CD8-positive, alpha-beta memory T cell (primary cell): ENCODE data around the gene NDP. TPM values are rescaled to one million over a fixed set of nuclear protein-coding genes. Genes with fewer than 3 reads are reported as not detected.
A peak's percentile ranks its signal among the peaks of the same experiment; 100 is the strongest.

Experiments
- CTCF ChIA-PET: fragments of 350-600 bp; sonication (Branson Sonifier 250); formaldehyde crosslinking; loops from one replicate; lab custom pipeline; 2021; ENCODE audit warnings: antibody characterized with exemption; lab: Charles Lee
- POLR2A ChIA-PET: fragments of 350-600 bp; sonication (Branson Sonifier 250); formaldehyde crosslinking; loops from one replicate; lab custom pipeline; 2021; ENCODE audit warnings: antibody characterized with exemption; lab: Charles Lee
- DNase-seq, 5 donors: peaks; one replicate each; pipeline versions ENCODE4 v3.0.0 to v3.0.0-alpha.2; 2020 to 2022; ENCODE audit warnings: mixed read lengths in 1 of 5
- H3K27ac ChIP-seq: one replicate; pipeline ENCODE4 v1.7.0; 2013; ENCODE audit warnings: low read depth, mild to moderate bottlenecking, low read length, moderate library complexity
- H3K27me3 ChIP-seq: 2 replicates; pipeline ENCODE4 v1.7.0; 2013; ENCODE audit warnings: low read length, mild to moderate bottlenecking; ENCODE audit not compliant: insufficient read depth, poor library complexity, severe bottlenecking
- H3K36me3 ChIP-seq: 2 replicates; pipeline ENCODE4 v1.7.0; 2013; ENCODE audit warnings: mild to moderate bottlenecking, low read length, moderate library complexity; ENCODE audit not compliant: insufficient read depth
- H3K4me1 ChIP-seq: 2 replicates; pipeline ENCODE4 v1.7.0; 2013; ENCODE audit warnings: mild to moderate bottlenecking, low read length, moderate library complexity; ENCODE audit not compliant: insufficient read depth
- H3K4me3 ChIP-seq: 2 replicates; pipeline ENCODE4 v1.7.0; 2013; ENCODE audit warnings: mild to moderate bottlenecking, low read length
- H3K9me3 ChIP-seq: 2 replicates; pipeline ENCODE4 v1.7.0; 2013; ENCODE audit warnings: mild to moderate bottlenecking, low read length
- H3K27ac Mint-ChIP-seq, 8 donors: one replicate each; pipeline ENCODE4 v1.8.0; 2020 to 2021; ENCODE audit warnings: mixed read lengths in 8 of 8, mild to moderate bottlenecking in 6 of 8, inconsistent platforms in 3 of 8, moderate library complexity in 3 of 8
- H3K27me3 Mint-ChIP-seq, 2 donors: one replicate each; pipeline ENCODE4 v1.8.0; 2020 to 2021; ENCODE audit warnings: mixed read lengths in 2 of 2, mild to moderate bottlenecking in 1 of 2, moderate library complexity in 1 of 2
- H3K36me3 Mint-ChIP-seq, 3 donors: one replicate each; pipeline ENCODE4 v1.8.0; 2020 to 2021; ENCODE audit warnings: mixed read lengths in 3 of 3, inconsistent platforms in 1 of 3, mild to moderate bottlenecking in 1 of 3
- H3K4me1 Mint-ChIP-seq, 3 donors: one replicate each; pipeline ENCODE4 v1.8.0; 2020 to 2021; ENCODE audit warnings: mixed read lengths in 3 of 3, inconsistent platforms in 1 of 3, mild to moderate bottlenecking in 1 of 3
- H3K4me3 Mint-ChIP-seq, 7 donors: one replicate each; pipeline ENCODE4 v1.8.0; 2020 to 2021; ENCODE audit warnings: mixed read lengths in 7 of 7, mild to moderate bottlenecking in 6 of 7, moderate library complexity in 4 of 7, inconsistent platforms in 2 of 7
- H3K9me3 Mint-ChIP-seq, 5 donors: one replicate each; pipeline ENCODE4 v1.8.0; 2020 to 2022; ENCODE audit warnings: mixed read lengths in 5 of 5, mild to moderate bottlenecking in 3 of 5, moderate library complexity in 2 of 5, inconsistent platforms in 1 of 5
- polyA plus RNA-seq: library from polyadenylated mRNA; unstranded; fragments of 300-500 nt; fragmentation: Illumina TruSeq; gene quantifications from one replicate; pipeline ENCODE4 v1.2.3, GENCODE V29; 2021
- total RNA-seq, 2 experiments: library from RNA; stranded (reverse); gene quantifications; one replicate each; pipeline ENCODE4 v1.2.3, GENCODE V29; 2021

NDP gene
- not detected for total RNA-seq
- not detected for polyA plus RNA-seq

DNA sequence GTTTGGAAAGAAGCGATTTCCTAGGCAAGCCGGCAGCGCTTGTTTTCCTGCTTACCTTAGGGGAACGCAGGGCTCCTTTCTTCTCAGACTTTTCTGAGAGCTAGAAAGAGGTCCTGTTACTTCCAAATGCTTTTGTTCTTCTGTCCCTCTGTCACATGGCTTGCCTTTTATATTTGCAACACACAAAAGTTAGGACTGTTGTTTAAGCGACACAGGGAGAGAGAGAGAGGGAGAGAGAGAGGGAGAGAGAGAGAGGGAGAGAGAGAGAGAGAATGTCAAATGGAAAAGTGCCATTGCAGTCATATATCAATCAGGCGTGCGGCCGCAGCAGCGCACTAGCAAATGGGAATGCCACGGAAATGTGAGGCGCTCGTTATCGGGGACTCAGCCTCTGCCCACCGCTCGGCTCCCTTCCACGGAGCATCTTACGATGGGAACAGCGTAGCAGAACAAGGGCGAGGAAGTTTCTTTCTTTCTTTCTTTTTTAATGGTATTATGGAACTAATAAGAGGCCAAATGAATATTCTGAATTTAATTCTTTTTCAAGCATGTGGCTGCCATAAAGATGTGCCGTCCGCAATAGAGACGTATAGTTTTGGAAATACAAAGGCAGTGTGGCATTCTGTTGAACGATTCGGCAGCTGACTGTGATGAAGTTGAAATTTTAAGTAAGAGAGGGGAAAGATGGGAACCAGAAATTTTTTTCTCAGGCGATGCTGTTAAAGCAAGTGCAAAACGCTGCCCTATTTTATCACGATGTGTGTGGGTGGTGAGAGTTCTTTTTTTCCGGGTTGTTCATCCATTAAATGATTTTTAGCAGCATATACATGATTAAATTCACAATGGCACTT, at the start of gene NDP:
TSS of gene NDP (minus strand) at position 142 of the 851 bp plus-strand sequence. CDS start 14,745 bp downstream, outside the sequence.
- Histone ChIP-seq H3K36me3 (no peaks in the 10 kb centered on the region), H3K9me3 (no peaks in the 10 kb centered on the region), H3K27ac (no peak within 1 kb of the TSS), H3K27me3 (no peaks in the 10 kb centered on the region), H3K4me1 (no peaks in the 10 kb centered on the region), H3K4me3 (no peak within 1 kb of the TSS)
- peaks cover 35 to 36% of the 10 kb centered on the region in 2 donors for H3K27me3 Mint-ChIP-seq
- H3K36me3 Mint-ChIP-seq = no peaks in the 10 kb centered on the region
- H3K4me3 Mint-ChIP-seq = peak within 1 kb of the TSS; percentile 54 to 73 (median 68)
- CTCF ChIA-PET = no interaction called here
- H3K27ac Mint-ChIP-seq = no peak within 1 kb of the TSS
- H3K4me1 Mint-ChIP-seq = peaks cover 10 to 16% (median 14%) of the 10 kb centered on the region in 3 donors
- H3K9me3 Mint-ChIP-seq = no peaks in the 10 kb centered on the region
- DNase-seq = no peak
- POLR2A ChIA-PET = no interaction called here

DNA sequence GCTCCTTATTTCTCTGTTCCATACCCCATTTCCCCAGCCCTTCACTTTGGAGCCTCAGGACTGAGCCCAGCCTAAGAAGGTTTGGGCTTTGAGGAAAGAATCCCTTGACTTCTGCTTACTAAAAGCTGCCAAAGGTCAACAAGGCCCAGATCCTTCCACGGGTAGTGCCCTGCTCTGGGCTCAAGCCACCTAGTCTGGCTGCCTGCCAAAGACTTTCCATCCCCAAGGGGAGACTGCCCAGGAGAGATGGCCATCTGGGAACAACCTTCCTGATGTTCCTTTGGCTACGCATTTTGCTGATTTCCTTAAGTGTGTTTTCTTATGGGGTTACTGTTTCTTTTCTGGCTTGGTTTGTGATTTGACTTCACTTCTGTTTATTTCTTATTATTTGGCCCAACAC, 49.8 kb upstream of the NDP start:
- no peak for DNase-seq
- Histone ChIP-seq H3K36me3 (no peaks in the 10 kb centered on the region), H3K4me1 (no peaks in the 10 kb centered on the region), H3K27me3 (no peaks in the 10 kb centered on the region), H3K9me3 (no peaks in the 10 kb centered on the region), H3K27ac (no peak overlapping the region), H3K4me3 (no peak overlapping the region)
- CTCF ChIA-PET = no interaction called here
- no peak overlapping the region for H3K4me3 Mint-ChIP-seq
- no peaks in the 10 kb centered on the region for H3K9me3 Mint-ChIP-seq
- H3K27ac Mint-ChIP-seq = no peak overlapping the region
- peaks cover 0 to 4% (median 0%) of the 10 kb centered on the region in 3 donors for H3K4me1 Mint-ChIP-seq
- H3K36me3 Mint-ChIP-seq = no peaks in the 10 kb centered on the region
- POLR2A ChIA-PET = no interaction called here
- H3K27me3 Mint-ChIP-seq = peaks cover 2 to 3% of the 10 kb centered on the region in 2 donors

DNA sequence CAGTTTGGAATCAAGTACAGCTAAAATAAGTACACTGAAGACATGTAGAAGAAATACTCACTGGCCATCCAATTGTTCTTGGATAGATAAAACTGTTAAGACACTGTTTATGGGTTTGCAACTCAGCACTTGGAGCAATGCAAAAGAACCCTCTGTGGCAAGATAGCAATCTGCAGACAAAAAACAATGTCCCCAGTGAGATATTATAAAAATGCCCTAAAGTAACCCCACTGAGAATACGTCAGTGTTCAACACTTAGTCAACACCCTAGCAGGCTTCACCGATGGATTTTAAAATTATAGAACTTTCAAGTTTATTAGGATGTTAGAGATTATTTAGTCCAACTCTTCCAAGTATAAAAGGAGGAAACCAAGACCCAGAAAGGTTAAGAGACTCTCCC, 47.5 kb upstream of the NDP start:
- Histone ChIP-seq H3K36me3 (no peaks in the 10 kb centered on the region), H3K4me1 (no peaks in the 10 kb centered on the region), H3K9me3 (no peaks in the 10 kb centered on the region), H3K27ac (no peak overlapping the region), H3K4me3 (no peak overlapping the region), H3K27me3 (no peaks in the 10 kb centered on the region)
- no peak overlapping the region for H3K27ac Mint-ChIP-seq
- POLR2A ChIA-PET = no interaction called here
- no peak for DNase-seq
- no peaks in the 10 kb centered on the region for H3K36me3 Mint-ChIP-seq
- H3K4me1 Mint-ChIP-seq = peaks cover 0 to 4% (median 0%) of the 10 kb centered on the region in 3 donors
- H3K9me3 Mint-ChIP-seq = no peaks in the 10 kb centered on the region
- no peak overlapping the region for H3K4me3 Mint-ChIP-seq
- CTCF ChIA-PET = no interaction called here
- peaks cover 3 to 6% of the 10 kb centered on the region in 2 donors for H3K27me3 Mint-ChIP-seq

DNA sequence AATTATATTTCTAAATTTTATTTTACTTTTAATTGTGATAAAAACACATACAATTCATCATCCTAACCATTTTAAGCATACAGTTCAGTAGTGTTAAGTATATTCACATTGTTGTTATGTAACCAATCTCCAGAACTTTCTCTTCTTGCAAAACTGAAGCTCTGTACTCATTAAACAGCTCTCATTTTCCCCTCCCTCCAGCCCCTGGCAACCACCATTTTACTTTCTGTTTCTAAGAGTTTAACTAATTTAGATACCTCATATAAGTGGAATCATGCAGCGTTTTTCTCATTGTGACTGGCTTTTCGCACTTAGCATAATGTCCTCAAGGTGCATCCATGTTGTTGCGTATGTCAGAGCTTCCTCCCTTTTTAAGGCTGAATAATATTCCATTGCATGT, 46.7 kb upstream of the NDP start:
- no peak overlapping the region for H3K4me3 ChIP-seq
- no peaks in the 10 kb centered on the region for H3K9me3 ChIP-seq
- ChIA-PET POLR2A (no interaction called here), CTCF (no interaction called here)
- no peak for DNase-seq
- peaks cover 0 to 4% (median 0%) of the 10 kb centered on the region in 3 donors for H3K4me1 Mint-ChIP-seq
- H3K36me3 Mint-ChIP-seq = no peaks in the 10 kb centered on the region
- no peaks in the 10 kb centered on the region for H3K9me3 Mint-ChIP-seq
- H3K27me3 Mint-ChIP-seq = peaks cover 3 to 7% of the 10 kb centered on the region in 2 donors
- H3K27me3 ChIP-seq = no peaks in the 10 kb centered on the region
- no peaks in the 10 kb centered on the region for H3K36me3 ChIP-seq
- H3K27ac Mint-ChIP-seq = no peak overlapping the region
- no peak overlapping the region for H3K27ac ChIP-seq
- H3K4me1 ChIP-seq = no peaks in the 10 kb centered on the region
- no peak overlapping the region for H3K4me3 Mint-ChIP-seq

DNA sequence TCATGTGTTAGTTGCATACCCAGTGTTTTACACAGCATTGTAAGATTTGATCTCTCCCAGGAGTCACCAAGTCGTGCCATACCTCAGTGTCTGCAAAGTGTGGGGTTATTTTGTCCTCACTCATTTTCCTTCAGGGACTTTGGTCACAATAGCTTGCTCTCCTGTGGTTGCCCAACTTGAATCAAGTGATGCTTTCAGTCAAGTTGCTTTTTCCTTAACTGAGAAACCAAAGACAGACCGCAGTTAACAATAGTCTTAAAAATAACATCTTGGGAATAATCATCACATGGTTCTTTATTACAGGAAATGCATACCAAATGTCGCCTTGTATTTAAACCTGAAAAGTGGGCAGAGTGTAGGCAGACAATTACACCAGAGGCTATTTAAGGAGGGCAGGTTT, 44.5 kb upstream of the NDP start:
- Mint-ChIP-seq H3K27ac (no peak overlapping the region), H3K9me3 (no peaks in the 10 kb centered on the region), H3K36me3 (peaks cover 0 to 3% (median 0%) of the 10 kb centered on the region in 3 donors), H3K4me3 (no peak overlapping the region), H3K4me1 (peaks cover 5 to 8% (median 7%) of the 10 kb centered on the region in 3 donors), H3K27me3 (peaks cover 3 to 8% of the 10 kb centered on the region in 2 donors)
- no peaks in the 10 kb centered on the region for H3K36me3 ChIP-seq
- no peaks in the 10 kb centered on the region for H3K27me3 ChIP-seq
- CTCF ChIA-PET = no interaction called here
- DNase-seq = no peak
- H3K9me3 ChIP-seq = no peaks in the 10 kb centered on the region
- no peak overlapping the region for H3K4me3 ChIP-seq
- H3K4me1 ChIP-seq = peaks cover 2% of the 10 kb centered on the region
- POLR2A ChIA-PET = no interaction called here
- no peak overlapping the region for H3K27ac ChIP-seq

DNA sequence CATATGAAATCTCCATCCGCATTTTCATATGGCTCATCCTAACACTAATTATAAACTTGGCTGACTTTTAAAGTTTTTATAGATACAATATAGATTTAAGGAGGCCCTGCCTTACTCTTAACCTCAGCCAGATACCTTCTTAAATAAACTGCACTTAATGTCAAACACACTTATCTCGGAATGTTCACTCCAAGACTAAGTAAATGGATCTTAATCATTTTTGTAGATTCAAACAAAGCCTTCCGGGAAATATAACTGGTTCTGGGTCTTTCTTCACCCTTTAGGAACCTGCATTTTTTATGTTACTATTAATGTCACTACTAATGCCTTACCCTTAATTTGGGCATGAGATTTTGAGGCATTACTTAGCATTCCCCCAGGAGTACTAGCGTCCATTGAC, 43.7 kb upstream of the NDP start:
- H3K36me3 ChIP-seq = no peaks in the 10 kb centered on the region
- no peaks in the 10 kb centered on the region for H3K9me3 ChIP-seq
- no peak overlapping the region for H3K4me3 ChIP-seq
- Mint-ChIP-seq H3K36me3 (peaks cover 0 to 3% (median 0%) of the 10 kb centered on the region in 3 donors), H3K27me3 (peaks cover 3 to 6% of the 10 kb centered on the region in 2 donors), H3K4me3 (no peak overlapping the region), H3K9me3 (no peaks in the 10 kb centered on the region), H3K4me1 (peaks cover 10 to 14% (median 12%) of the 10 kb centered on the region in 3 donors), H3K27ac (no peak overlapping the region)
- ChIA-PET CTCF (no interaction called here), POLR2A (no interaction called here)
- DNase-seq = no peak
- peaks cover 5% of the 10 kb centered on the region for H3K4me1 ChIP-seq
- H3K27ac ChIP-seq = no peak overlapping the region
- no peaks in the 10 kb centered on the region for H3K27me3 ChIP-seq

GRCh38 chrX:44012484-44013096, 39.4 kb upstream of the NDP start:
- Histone ChIP-seq H3K4me3 (no peak overlapping the region), H3K27ac (no peak overlapping the region), H3K36me3 (no peaks in the 10 kb centered on the region), H3K9me3 (no peaks in the 10 kb centered on the region), H3K27me3 (no peaks in the 10 kb centered on the region), H3K4me1 (peaks cover 5% of the 10 kb centered on the region)
- H3K4me1 Mint-ChIP-seq = peaks cover 10 to 14% (median 12%) of the 10 kb centered on the region in 3 donors
- no peak overlapping the region for H3K27ac Mint-ChIP-seq
- ChIA-PET POLR2A (no interaction called here), CTCF (no interaction called here)
- peak overlapping the region in 4 of 7 donors; percentile 3 to 47 (median 24) for H3K4me3 Mint-ChIP-seq
- H3K27me3 Mint-ChIP-seq = peaks cover 0 to 11% of the 10 kb centered on the region in 2 donors
- peak in 2 of 5 donors; percentile 2 to 19 for DNase-seq
- no peaks in the 10 kb centered on the region for H3K9me3 Mint-ChIP-seq
- peaks cover 0 to 3% (median 0%) of the 10 kb centered on the region in 3 donors for H3K36me3 Mint-ChIP-seq

GRCh38 chrX:44011506-44011905, 38.3 kb upstream of the NDP start:
- no peaks in the 10 kb centered on the region for H3K9me3 ChIP-seq
- H3K4me3 Mint-ChIP-seq = no peak overlapping the region
- no peak for DNase-seq
- H3K27me3 Mint-ChIP-seq = peaks cover 0 to 9% of the 10 kb centered on the region in 2 donors
- POLR2A ChIA-PET = no interaction called here
- H3K36me3 ChIP-seq = no peaks in the 10 kb centered on the region
- peaks cover 10 to 14% (median 12%) of the 10 kb centered on the region in 3 donors for H3K4me1 Mint-ChIP-seq
- no peaks in the 10 kb centered on the region for H3K27me3 ChIP-seq
- H3K27ac ChIP-seq = no peak overlapping the region
- H3K27ac Mint-ChIP-seq = no peak overlapping the region
- no peaks in the 10 kb centered on the region for H3K9me3 Mint-ChIP-seq
- H3K36me3 Mint-ChIP-seq = peaks cover 0 to 3% (median 0%) of the 10 kb centered on the region in 3 donors
- H3K4me3 ChIP-seq = no peak overlapping the region
- CTCF ChIA-PET = no interaction called here
- H3K4me1 ChIP-seq = peaks cover 5% of the 10 kb centered on the region
